Transverse colon (tissue), 4 donors: ENCODE data around the gene SCRT2. TPM values are rescaled to one million over a fixed set of nuclear protein-coding genes. Genes with fewer than 3 reads are reported as not detected.
A peak's percentile ranks its signal among the peaks of the same experiment; 100 is the strongest.
"Not testable (repeated sequence)": the region's sequence is repeated elsewhere in the genome, so short reads cannot be mapped to it uniquely, and the experiment has no call there.

Experiments used
- DNase-seq: peaks from one replicate; pipeline ENCODE4 v3.0.0-alpha.2; 2019
- H3K27ac ChIP-seq, 4 donors: fragments of 200-600 bp; sonication (generic); 2 replicates each; pipeline ENCODE4 v1.5.1; 2016 to 2018; ENCODE audit warnings: inconsistent platforms in 4 of 4
- H3K27me3 ChIP-seq: fragments of 200-600 bp; sonication (generic); 2 replicates; pipeline ENCODE4 v1.5.1; 2017; ENCODE audit warnings: inconsistent platforms
- H3K36me3 ChIP-seq, 4 donors: fragments of 200-600 bp; sonication (generic); 2 replicates each; pipeline ENCODE4 v1.5.1; 2017 to 2019; ENCODE audit warnings: inconsistent platforms in 4 of 4
- H3K4me1 ChIP-seq, 4 donors: fragments of 200-600 bp; sonication (generic); 2 replicates each; pipeline ENCODE4 v1.5.1; 2017 to 2020; ENCODE audit warnings: inconsistent platforms in 4 of 4
- H3K4me3 ChIP-seq, 4 donors: fragments of 200-600 bp; sonication (generic); 1 replicate in 1 of 4; 2 replicates in 3 of 4; pipeline versions ENCODE4 v1.5.1 to v1.6.1; 2017 to 2019; ENCODE audit warnings: inconsistent platforms in 4 of 4
- H3K9me3 ChIP-seq, 2 donors: fragments of 200-600 bp; sonication (generic); 2 replicates each; pipeline ENCODE4 v1.5.1; 2017 to 2019; ENCODE audit warnings: inconsistent platforms in 2 of 2
- EP300 ChIP-seq: sonication (generic); formaldehyde crosslinking; IDR thresholded peaks from one replicate; pipeline ENCODE4 v1.6.1; 2017; ENCODE audit warnings: antibody characterized with exemption, low read depth
- POLR2A ChIP-seq: fragments of 450-650 bp; IDR thresholded peaks from one replicate; pipeline ENCODE4 v1.6.1; 2016; ENCODE audit warnings: antibody characterized with exemption, mild to moderate bottlenecking, moderate library complexity
- POLR2AphosphoS5 ChIP-seq, 3 donors: sonication (generic); formaldehyde crosslinking; IDR thresholded peaks; one replicate each; pipeline ENCODE4 v1.6.1; 2016; ENCODE audit warnings: antibody characterized with exemption in 3 of 3
- WGBS, 2 donors: methylation state at CpG; one replicate each; pipeline ENCODE4 v1.1.5; 2018; ENCODE audit warnings: low coverage in 1 of 2; 5-methylcytosine and 5-hydroxymethylcytosine counted together
- in situ Hi-C, 4 donors: fragments of 200-750 bp; cut with MboI; loops; one replicate each; pipeline versions ENCODE4 v1.15.0 to v1.15.1; 2017; ENCODE audit warnings: low sequenced_read_pairs in 3 of 4, low pct_ligation_motif_present in 1 of 4, low pct_unique_long_range_greater_than_20kb in 1 of 4
- intact Hi-C: fragments of 100-400 bp; cut with DNase I; formaldehyde crosslinking; loops from one replicate; pipeline ENCODE4 v1.15.1; 2023; ENCODE audit warnings: low total_unique reads
- total RNA-seq, 4 donors: library from RNA; depleted of rRNA; stranded (reverse); fragments of >200 nt; gene quantifications; one replicate each; pipeline ENCODE4 v1.1.0, GENCODE V29; 2016
- TF ChIP-seq, protein P1 (sequence below), 5 experiments: fragments of 200-600 bp in 3 of 5; fragments of 450-650 bp in 2 of 5; sonication (generic) in 3 of 5; IDR thresholded peaks; 1 replicate in 2 of 5; 2 replicates in 3 of 5; pipeline ENCODE4 v1.5.1; 2016 to 2017; ENCODE audit warnings: antibody characterized with exemption in 5 of 5, inconsistent platforms in 3 of 5, mild to moderate bottlenecking in 2 of 5, moderate library complexity in 1 of 5

Gene SCRT2
- total RNA-seq: not detected

DNA sequence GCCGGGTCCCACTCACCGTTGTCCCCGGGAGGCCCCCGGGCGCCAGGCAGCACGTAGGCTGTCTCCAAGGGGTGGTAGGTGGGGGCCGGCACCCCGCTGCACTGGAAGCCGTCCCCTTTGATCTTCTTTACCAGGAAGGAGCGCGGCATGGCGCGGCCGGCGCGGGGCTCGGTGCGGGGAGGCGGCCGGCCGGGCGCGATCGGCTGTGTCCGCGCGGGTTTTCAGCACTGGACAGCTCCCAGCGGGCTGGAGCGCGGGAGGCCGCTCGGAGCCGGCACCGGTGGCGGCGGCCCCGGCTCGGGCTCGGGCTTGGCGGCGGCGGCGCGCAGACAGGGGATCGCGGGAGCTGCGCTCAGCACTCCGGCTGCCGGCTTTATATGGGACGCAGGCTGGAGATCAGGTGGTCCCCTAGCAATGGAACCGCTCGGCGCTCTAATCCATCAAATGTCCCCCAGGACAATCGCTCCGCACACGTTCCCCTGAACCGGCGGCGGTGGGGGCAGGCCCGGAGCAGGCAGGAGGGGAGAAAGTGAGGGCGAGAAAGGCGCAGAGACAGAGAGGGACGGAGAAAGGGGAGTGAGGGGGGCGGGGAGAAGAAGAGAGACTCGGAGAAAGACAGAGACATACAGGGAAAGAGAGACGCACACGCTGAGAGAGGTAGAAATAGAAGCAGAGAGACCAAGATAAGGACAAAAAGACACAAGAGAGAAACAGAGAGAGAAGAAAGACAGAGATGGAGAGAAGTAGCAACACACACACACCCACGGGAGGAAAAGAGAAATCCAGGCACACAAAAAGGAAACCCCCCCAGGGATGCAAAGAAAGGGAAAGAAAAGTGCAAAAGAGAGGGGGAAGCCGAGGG is at the start of gene SCRT2:
Gene SCRT2 (minus strand): TSS at position 350 of the 862 bp plus-strand sequence. CDS start 201 bp downstream, at position 149.
- intact Hi-C loops: no loop called here
- WGBS, 2 donors: 3% methylated on average over 7 to 29 of the region's 69 CpGs
- in situ Hi-C loops: no loop called here

GRCh38 chr20:724797-725196 is 49.2 kb upstream of the SCRT2 start:
- in situ Hi-C loops: loop anchor here in 1 of 4 donors (25.0 kb wide), 1 partner anchor 162 kb away; no protein-coding TSS in a partner anchor
- 83% methylated on average over 7 of the region's 7 CpGs; no CpG with 5 or more reads in 1 of the 2 donors for WGBS, 2 donors
- H3K27ac ChIP-seq, H3K36me3 ChIP-seq, intact Hi-C loops, DNase-seq, H3K9me3 ChIP-seq, H3K4me1 ChIP-seq, H3K4me3 ChIP-seq: not testable (repeated sequence)
- peaks cover 72% of the 10 kb centered on the region for H3K27me3 ChIP-seq

More for the DNA sequence above, at the start of gene SCRT2:
- Histone ChIP-seq H3K27me3 (peaks cover 96% of the 10 kb centered on the region), H3K9me3 (no peaks in the 10 kb centered on the region), H3K4me1 (peaks cover 0 to 18% (median 13%) of the 10 kb centered on the region in 4 donors), H3K27ac (no peak within 1 kb of the TSS), H3K4me3 (peak within 1 kb of the TSS in 1 of 4 donors; percentile 17), H3K36me3 (no peaks in the 10 kb centered on the region)
- DNase-seq: peak; percentile 79
- TF ChIP-seq POLR2AphosphoS5 (IDR thresholded peaks at IDR 0.05) (no peak), POLR2A (no peak), EP300 (no peak)
- TF ChIP-seq, protein P1, sequence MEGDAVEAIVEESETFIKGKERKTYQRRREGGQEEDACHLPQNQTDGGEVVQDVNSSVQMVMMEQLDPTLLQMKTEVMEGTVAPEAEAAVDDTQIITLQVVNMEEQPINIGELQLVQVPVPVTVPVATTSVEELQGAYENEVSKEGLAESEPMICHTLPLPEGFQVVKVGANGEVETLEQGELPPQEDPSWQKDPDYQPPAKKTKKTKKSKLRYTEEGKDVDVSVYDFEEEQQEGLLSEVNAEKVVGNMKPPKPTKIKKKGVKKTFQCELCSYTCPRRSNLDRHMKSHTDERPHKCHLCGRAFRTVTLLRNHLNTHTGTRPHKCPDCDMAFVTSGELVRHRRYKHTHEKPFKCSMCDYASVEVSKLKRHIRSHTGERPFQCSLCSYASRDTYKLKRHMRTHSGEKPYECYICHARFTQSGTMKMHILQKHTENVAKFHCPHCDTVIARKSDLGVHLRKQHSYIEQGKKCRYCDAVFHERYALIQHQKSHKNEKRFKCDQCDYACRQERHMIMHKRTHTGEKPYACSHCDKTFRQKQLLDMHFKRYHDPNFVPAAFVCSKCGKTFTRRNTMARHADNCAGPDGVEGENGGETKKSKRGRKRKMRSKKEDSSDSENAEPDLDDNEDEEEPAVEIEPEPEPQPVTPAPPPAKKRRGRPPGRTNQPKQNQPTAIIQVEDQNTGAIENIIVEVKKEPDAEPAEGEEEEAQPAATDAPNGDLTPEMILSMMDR (IDR thresholded peaks at IDR 0.05): no peak

- no peaks in the 10 kb centered on the region for H3K9me3 ChIP-seq
- DNase-seq: no peak
- no peaks in the 10 kb centered on the region for H3K36me3 ChIP-seq
- H3K27ac ChIP-seq: no peak overlapping the region
- peaks cover 68% of the 10 kb centered on the region for H3K27me3 ChIP-seq
- intact Hi-C loops: no loop called here
- H3K4me3 ChIP-seq: no peak overlapping the region
- H3K4me1 ChIP-seq: peaks cover 0 to 9% (median 7%) of the 10 kb centered on the region in 4 donors
- TF ChIP-seq EP300 (no peak), POLR2AphosphoS5 (IDR thresholded peaks at IDR 0.05) (no peak), POLR2A (no peak)
- TF ChIP-seq, protein P1 (IDR thresholded peaks at IDR 0.05): no peak
- in situ Hi-C loops: no loop called here
- WGBS, 2 donors: 55 to 60% methylated on average over 1 to 8 of the region's 8 CpGs
Observed at GRCh38 chr20:723756-724155, 48.2 kb upstream of the SCRT2 start.

DNA sequence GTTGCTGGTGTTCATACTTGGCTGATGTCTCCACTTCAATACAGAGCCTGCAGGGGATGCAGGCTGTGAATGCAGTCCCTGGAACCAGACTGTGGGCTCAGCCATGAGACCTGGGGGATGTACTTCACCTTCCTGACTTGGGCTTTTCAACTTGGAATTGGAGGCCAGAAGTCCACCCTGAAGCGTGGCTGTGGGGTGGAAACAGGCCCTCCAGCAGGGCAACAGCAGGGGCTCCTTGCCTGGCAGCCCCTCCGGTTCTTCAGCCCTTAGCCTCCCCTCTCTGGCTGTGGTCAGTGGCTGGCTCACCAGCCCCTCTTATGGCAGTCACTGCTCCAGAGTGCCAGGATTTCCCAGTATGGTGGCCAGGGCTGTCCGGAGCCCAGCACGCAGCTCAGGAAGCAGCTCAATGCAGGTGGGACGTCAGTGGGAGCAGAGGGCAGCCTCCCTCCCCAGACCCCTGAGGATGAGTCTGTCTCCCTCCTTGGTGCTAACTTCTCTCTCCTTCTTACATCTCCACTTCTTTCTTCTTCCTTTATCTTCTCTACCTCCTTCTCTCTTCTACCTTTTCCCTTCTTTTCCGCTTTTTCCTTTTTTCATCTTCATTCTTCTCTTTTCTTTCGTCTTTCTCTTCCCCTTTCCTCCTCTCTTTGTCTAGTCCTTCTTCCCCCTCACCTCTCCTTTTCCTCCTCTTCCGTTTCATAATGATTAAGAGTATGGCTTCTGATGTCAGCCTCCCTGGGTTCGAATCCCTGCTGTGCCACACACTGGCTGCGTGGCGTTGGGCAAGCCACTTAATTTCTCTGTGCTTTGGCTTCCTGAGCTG is 47.4 kb upstream of the SCRT2 start:
- in situ Hi-C loops: no loop called here

More for the DNA sequence above, 47.4 kb upstream of the SCRT2 start:
- H3K4me1 ChIP-seq: peaks cover 0 to 3% (median 3%) of the 10 kb centered on the region in 4 donors
- TF ChIP-seq, protein P1 (IDR thresholded peaks at IDR 0.05): no peak
- no peak for TF ChIP-seq EP300
- TF ChIP-seq POLR2A: no peak
- TF ChIP-seq POLR2AphosphoS5 (IDR thresholded peaks at IDR 0.05): no peak
- H3K4me3 ChIP-seq: no peak overlapping the region
- no peaks in the 10 kb centered on the region for H3K36me3 ChIP-seq
- no peaks in the 10 kb centered on the region for H3K9me3 ChIP-seq
- H3K27me3 ChIP-seq: peaks cover 60% of the 10 kb centered on the region
- H3K27ac ChIP-seq: no peak overlapping the region
- intact Hi-C loops: no loop called here
- no peak for DNase-seq
- WGBS, 2 donors: 68 to 78% methylated on average over 3 to 11 of the region's 11 CpGs
